Body of pancreas (tissue), 4 donors: ENCODE results near the gene HSPBAP1. TPM values are rescaled to one million over a fixed set of nuclear protein-coding genes. Genes with fewer than 3 reads are reported as not detected.

Source experiments
- ATAC-seq: fragments of 150-250 bp; one replicate; pipeline ENCODE4 v1.9.1; 2016
- DNase-seq, 4 donors: peaks; one replicate each; pipeline ENCODE4 v3.0.0-alpha.2; 2019
- H3K27ac ChIP-seq, 4 donors: fragments of 200-600 bp; sonication (generic); 1 replicate in 3 of 4; 2 replicates in 1 of 4; pipeline versions ENCODE4 v1.5.1 to v1.6.1; 2016 to 2019; ENCODE audit warnings: mild to moderate bottlenecking in 1 of 4, mixed read lengths in 1 of 4, moderate library complexity in 1 of 4
- H3K27me3 ChIP-seq, 2 donors: fragments of 200-600 bp; sonication (generic); one replicate each; pipeline ENCODE4 v1.6.0; 2016; ENCODE audit warnings: mild to moderate bottlenecking in 1 of 2
- H3K36me3 ChIP-seq, 2 donors: fragments of 200-600 bp; sonication (generic); replicated peaks in 1 of 2; 2 replicates each; pipeline ENCODE4 v1.5.1; 2016; ENCODE audit warnings: low read depth in 2 of 2; ENCODE audit not compliant: insufficient read depth in 1 of 2
- H3K4me1 ChIP-seq: fragments of 200-600 bp; sonication (generic); one replicate; pipeline ENCODE4 v1.6.0; 2016
- H3K4me3 ChIP-seq, 2 donors: fragments of 200-600 bp; sonication (generic); 1 replicate in 1 of 2; 2 replicates in 1 of 2; pipeline ENCODE4 v1.5.1; 2016 to 2019
- H3K9me3 ChIP-seq, 3 donors: fragments of 200-600 bp; sonication (generic); 1 replicate in 2 of 3; 2 replicates in 1 of 3; pipeline ENCODE4 v1.5.1; 2016
- POLR2A ChIP-seq, 3 donors: fragments of 450-650 bp; IDR thresholded peaks; one replicate each; pipeline ENCODE4 v1.6.1; 2016; ENCODE audit warnings: antibody characterized with exemption in 3 of 3, mild to moderate bottlenecking in 2 of 3
- WGBS, 2 donors: methylation state at CpG; one replicate each; pipeline ENCODE4 v1.1.5; 2017; 5-methylcytosine and 5-hydroxymethylcytosine counted together
- intact Hi-C: fragments of 100-400 bp; cut with DNase I; formaldehyde crosslinking; loops from one replicate; pipeline ENCODE4 v1.15.1; 2023
- total RNA-seq, 2 donors: library from RNA; depleted of rRNA; stranded (reverse); fragments of >200 nt; gene quantifications; one replicate each; pipeline ENCODE4 v1.1.0, GENCODE V29; 2016
- TF ChIP-seq, protein P1 (sequence below), 7 experiments: fragments of 450-650 bp in 4 of 7; fragments of 200-600 bp in 3 of 7; sonication (generic) in 3 of 7; IDR thresholded peaks; one replicate each; pipeline ENCODE4 v1.5.1; 2016 to 2019; ENCODE audit warnings: antibody characterized with exemption in 7 of 7

The HSPBAP1 gene
- total RNA-seq, 2 donors from 2014 or later = 9.2 to 9.6 TPM

DNA sequence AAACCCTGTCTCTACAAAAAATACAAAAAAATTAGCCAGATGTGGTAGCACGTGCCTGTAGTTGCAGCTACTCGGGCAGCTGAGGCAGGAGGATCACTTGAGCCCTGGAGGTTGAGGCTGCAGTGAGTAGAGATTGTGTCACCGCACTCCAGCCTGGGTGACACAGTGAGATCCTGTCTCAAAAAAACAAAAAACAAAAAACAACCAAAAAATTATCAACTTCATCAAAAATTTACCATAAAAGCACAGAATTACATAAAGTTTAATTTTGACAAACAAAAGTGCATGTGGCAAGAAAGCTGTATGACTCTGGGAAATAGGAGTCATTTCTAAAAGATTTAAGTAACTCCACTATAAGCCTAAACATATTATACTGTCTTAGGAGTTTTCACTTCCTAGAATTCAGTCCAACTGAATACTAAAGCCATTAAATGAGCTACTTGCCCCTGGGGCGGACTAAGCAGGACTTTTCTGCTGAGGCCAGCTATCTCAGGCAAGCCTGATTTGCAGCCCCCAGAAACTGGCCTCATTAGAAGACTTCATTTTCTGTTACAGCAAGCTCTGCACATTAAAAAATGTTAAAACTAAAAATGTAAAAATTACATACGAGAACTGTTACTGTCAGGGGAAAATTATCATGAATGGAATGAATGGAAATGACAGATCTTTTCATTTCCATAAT, 23.0 kb downstream of the HSPBAP1 start:
- TF ChIP-seq, protein P1, sequence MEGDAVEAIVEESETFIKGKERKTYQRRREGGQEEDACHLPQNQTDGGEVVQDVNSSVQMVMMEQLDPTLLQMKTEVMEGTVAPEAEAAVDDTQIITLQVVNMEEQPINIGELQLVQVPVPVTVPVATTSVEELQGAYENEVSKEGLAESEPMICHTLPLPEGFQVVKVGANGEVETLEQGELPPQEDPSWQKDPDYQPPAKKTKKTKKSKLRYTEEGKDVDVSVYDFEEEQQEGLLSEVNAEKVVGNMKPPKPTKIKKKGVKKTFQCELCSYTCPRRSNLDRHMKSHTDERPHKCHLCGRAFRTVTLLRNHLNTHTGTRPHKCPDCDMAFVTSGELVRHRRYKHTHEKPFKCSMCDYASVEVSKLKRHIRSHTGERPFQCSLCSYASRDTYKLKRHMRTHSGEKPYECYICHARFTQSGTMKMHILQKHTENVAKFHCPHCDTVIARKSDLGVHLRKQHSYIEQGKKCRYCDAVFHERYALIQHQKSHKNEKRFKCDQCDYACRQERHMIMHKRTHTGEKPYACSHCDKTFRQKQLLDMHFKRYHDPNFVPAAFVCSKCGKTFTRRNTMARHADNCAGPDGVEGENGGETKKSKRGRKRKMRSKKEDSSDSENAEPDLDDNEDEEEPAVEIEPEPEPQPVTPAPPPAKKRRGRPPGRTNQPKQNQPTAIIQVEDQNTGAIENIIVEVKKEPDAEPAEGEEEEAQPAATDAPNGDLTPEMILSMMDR (IDR thresholded peaks at IDR 0.05) = no peak
- no peak for TF ChIP-seq POLR2A (IDR thresholded peaks at IDR 0.05)
- peak overlapping the region in 1 of 4 donors; percentile 36 for H3K27ac ChIP-seq
- ATAC-seq (no peak), DNase-seq (no peak)
- H3K4me1 ChIP-seq = no peaks in the 10 kb centered on the region
- 87 to 90% methylated on average over 5 of the region's 5 CpGs for WGBS, 2 donors
- no peaks in the 10 kb centered on the region for H3K27me3 ChIP-seq
- H3K4me3 ChIP-seq = no peak overlapping the region
- no peaks in the 10 kb centered on the region for H3K9me3 ChIP-seq
- intact Hi-C loops = no loop called here
- H3K36me3 ChIP-seq = no peaks in the 10 kb centered on the region

DNA sequence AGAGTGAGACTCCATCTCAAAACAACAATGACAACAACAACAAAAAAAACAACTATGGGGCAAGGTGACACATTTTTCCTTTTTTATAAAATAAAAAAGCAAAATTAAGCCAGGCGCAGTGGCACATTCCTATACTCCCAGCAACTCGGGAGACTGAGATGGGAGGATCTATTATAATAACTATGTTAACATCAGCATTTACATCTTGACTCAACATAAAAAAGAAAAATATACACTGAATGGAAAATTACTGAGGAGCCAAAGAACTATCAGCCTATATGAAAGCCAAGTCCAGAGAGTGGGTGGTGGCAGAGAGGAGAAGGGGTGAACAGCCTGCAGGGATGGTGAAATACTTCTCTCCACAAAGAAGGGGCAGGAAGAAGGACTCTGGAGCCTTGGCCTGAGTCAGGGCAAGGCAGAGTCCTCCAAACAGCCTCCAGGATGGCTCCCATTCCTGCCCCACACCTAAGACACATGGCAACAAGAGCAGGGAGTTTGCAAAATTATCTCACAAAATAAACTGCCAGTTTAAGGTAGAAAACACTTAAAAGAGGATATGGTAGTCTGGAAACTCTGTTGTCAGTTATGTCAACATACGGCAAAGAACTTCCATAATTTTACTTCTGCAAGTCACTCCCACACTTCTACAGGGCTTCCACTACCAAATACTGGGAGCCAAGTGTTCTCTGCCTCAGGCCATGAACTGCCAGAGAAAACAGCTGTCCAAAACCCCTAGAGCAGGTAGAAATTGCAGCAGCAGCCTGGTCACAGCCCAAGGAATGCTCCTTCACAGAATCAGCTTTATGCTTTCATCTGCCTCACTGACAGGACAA, 25.9 kb downstream of the HSPBAP1 start:
- WGBS, 2 donors = 87 to 90% methylated on average over 3 of the region's 3 CpGs
- intact Hi-C loops = no loop called here
- peak overlapping the region in 1 of 4 donors; percentile 59 for H3K27ac ChIP-seq

DNA sequence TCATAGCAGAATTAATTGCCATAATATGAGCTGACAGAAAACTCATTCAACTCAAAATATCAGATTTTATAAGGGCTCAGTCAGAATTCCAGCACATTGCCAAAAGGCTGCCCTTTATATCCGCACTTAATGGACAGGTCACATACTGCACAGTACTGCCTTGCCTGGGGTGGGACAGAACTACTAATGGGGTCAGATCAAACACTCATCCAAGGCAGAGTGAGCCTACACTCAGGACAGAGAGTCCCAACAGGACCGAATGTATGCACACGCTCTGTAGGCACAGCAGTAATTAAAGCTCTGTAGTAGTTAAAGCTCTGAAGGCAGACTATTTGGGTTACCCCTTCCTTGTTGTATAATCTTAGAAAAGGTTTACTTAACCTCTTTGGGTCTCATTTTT, 27.2 kb downstream of the HSPBAP1 start:
- Histone ChIP-seq H3K27ac (no peak overlapping the region), H3K36me3 (no peaks in the 10 kb centered on the region), H3K4me1 (peaks cover 14% of the 10 kb centered on the region), H3K4me3 (no peak overlapping the region), H3K9me3 (no peaks in the 10 kb centered on the region), H3K27me3 (no peaks in the 10 kb centered on the region)
- ATAC-seq (no peak), DNase-seq (no peak)
- WGBS, 2 donors = 90 to 98% methylated on average over 3 of the region's 3 CpGs
- TF ChIP-seq POLR2A (IDR thresholded peaks at IDR 0.05) = no peak
- TF ChIP-seq, protein P1 (IDR thresholded peaks at IDR 0.05) = no peak
- intact Hi-C loops = no loop called here

More for the DNA sequence above, 25.9 kb downstream of the HSPBAP1 start:
- no peaks in the 10 kb centered on the region for H3K27me3 ChIP-seq
- no peak for TF ChIP-seq POLR2A (IDR thresholded peaks at IDR 0.05)
- TF ChIP-seq, protein P1 (IDR thresholded peaks at IDR 0.05) = no peak
- no peaks in the 10 kb centered on the region for H3K36me3 ChIP-seq
- no peak overlapping the region for H3K4me3 ChIP-seq
- DNase-seq = no peak
- H3K4me1 ChIP-seq = peaks cover 3% of the 10 kb centered on the region
- no peak for ATAC-seq
- no peaks in the 10 kb centered on the region for H3K9me3 ChIP-seq

- peak in 2 of 3 donors; percentile 6 to 45 for TF ChIP-seq POLR2A (IDR thresholded peaks at IDR 0.05)
- TF ChIP-seq, protein P1 (IDR thresholded peaks at IDR 0.05) = no peak
- intact Hi-C loops = no loop called here
- Histone ChIP-seq H3K27ac (peak overlapping the region; percentile 59 to 84 (median 78)), H3K27me3 (no peaks in the 10 kb centered on the region), H3K4me3 (no peak overlapping the region), H3K9me3 (no peaks in the 10 kb centered on the region), H3K36me3 (no peaks in the 10 kb centered on the region), H3K4me1 (peaks cover 54% of the 10 kb centered on the region)
- 64% methylated on average over 3 of the region's 3 CpGs for WGBS, 2 donors
- DNase-seq (peak; percentile 39 to 60 (median 51)), ATAC-seq (peak; percentile 94)
These were observed 33.0 kb downstream of the HSPBAP1 start for GRCh38 chr3:122760453-122761271.
